ENCODE data around the gene MYO5B. TPM values are rescaled to one million over a fixed set of nuclear protein-coding genes. Genes with fewer than 3 reads are reported as not detected.

The MYO5B gene
- polyA plus RNA-seq, 1 experiment, result 0.18 TPM

GRCh38 chr18:50170004-50170403 lies 24.9 kb downstream of the MYO5B start:
- Histone ChIP-seq H3K36me3 (ENCODE audit: control insufficient read depth, insufficient read depth, low read length) (no peaks in the 10 kb centered on the region), H3K4me3 (ENCODE audit: low read depth, low read length) (no peak overlapping the region), H3K27me3 (ENCODE audit: control insufficient read depth, insufficient read depth, low read length) (no peaks in the 10 kb centered on the region)
- TF ChIP-seq CTCF (IDR thresholded peaks at IDR 0.05; ENCODE audit: insufficient read depth, low read depth, low read length), result no peak
- DNase-seq (ENCODE audit: low read depth), result no peak
- CTCF ChIA-PET, result no interaction called here
- POLR2A ChIA-PET, result no interaction called here

- no peak overlapping the region for H3K4me3 ChIP-seq (ENCODE audit: low read depth, low read length)
- ChIA-PET CTCF (no interaction called here), POLR2A (no interaction called here)
- H3K36me3 ChIP-seq (ENCODE audit: control insufficient read depth, insufficient read depth, low read length), result no peaks in the 10 kb centered on the region
- no peaks in the 10 kb centered on the region for H3K27me3 ChIP-seq (ENCODE audit: control insufficient read depth, insufficient read depth, low read length)
- TF ChIP-seq CTCF (IDR thresholded peaks at IDR 0.05; ENCODE audit: insufficient read depth, low read depth, low read length), result no peak
- no peak for DNase-seq (ENCODE audit: low read depth)
Measured at GRCh38 chr18:50169149-50169548, 25.8 kb downstream of the MYO5B start.

GRCh38 chr18:50167966-50168365 lies 27.0 kb downstream of the MYO5B start:
- TF ChIP-seq CTCF (IDR thresholded peaks at IDR 0.05; ENCODE audit: insufficient read depth, low read depth, low read length), result no peak
- POLR2A ChIA-PET, result no interaction called here
- DNase-seq (ENCODE audit: low read depth), result no peak

GRCh38 chr18:50166901-50167300 lies 28.0 kb downstream of the MYO5B start:
- H3K36me3 ChIP-seq (ENCODE audit: control insufficient read depth, insufficient read depth, low read length), result no peaks in the 10 kb centered on the region
- POLR2A ChIA-PET, result no interaction called here
- CTCF ChIA-PET, result no interaction called here
- H3K27me3 ChIP-seq (ENCODE audit: control insufficient read depth, insufficient read depth, low read length), result no peaks in the 10 kb centered on the region
- H3K4me3 ChIP-seq (ENCODE audit: low read depth, low read length), result no peak overlapping the region
- TF ChIP-seq CTCF (IDR thresholded peaks at IDR 0.05; ENCODE audit: insufficient read depth, low read depth, low read length), result no peak
- DNase-seq (ENCODE audit: low read depth), result no peak

More at GRCh38 chr18:50167966-50168365, 27.0 kb downstream of the MYO5B start:
- CTCF ChIA-PET, result interaction anchor here (1.3 kb wide), 1 partner anchor 9 kb away, joined by 4 read pairs; no protein-coding TSS in a partner anchor
- H3K36me3 ChIP-seq (ENCODE audit: control insufficient read depth, insufficient read depth, low read length), result no peaks in the 10 kb centered on the region
- H3K4me3 ChIP-seq (ENCODE audit: low read depth, low read length), result no peak overlapping the region
- H3K27me3 ChIP-seq (ENCODE audit: control insufficient read depth, insufficient read depth, low read length), result no peaks in the 10 kb centered on the region

GRCh38 chr18:50163505-50163904 lies 31.4 kb downstream of the MYO5B start:
- CTCF ChIA-PET, result interaction anchor here (1.5 kb wide), 1 partner anchor 23 kb away, joined by 4 read pairs; no protein-coding TSS in a partner anchor
- no peak overlapping the region for H3K4me3 ChIP-seq (ENCODE audit: low read depth, low read length)
- POLR2A ChIA-PET, result no interaction called here

More at GRCh38 chr18:50163505-50163904, 31.4 kb downstream of the MYO5B start:
- no peaks in the 10 kb centered on the region for H3K36me3 ChIP-seq (ENCODE audit: control insufficient read depth, insufficient read depth, low read length)
- no peak for TF ChIP-seq CTCF (IDR thresholded peaks at IDR 0.05; ENCODE audit: insufficient read depth, low read depth, low read length)
- DNase-seq (ENCODE audit: low read depth), result no peak
- no peaks in the 10 kb centered on the region for H3K27me3 ChIP-seq (ENCODE audit: control insufficient read depth, insufficient read depth, low read length)
